Transverse colon (tissue), 3 donors: ENCODE results near the gene FAM174C.

ENCODE experiments used
- POLR2A ChIP-seq: fragments of 450-650 bp; IDR thresholded peaks from one replicate; pipeline ENCODE4 v1.6.1; 2016; ENCODE audit warnings: antibody characterized with exemption, mild to moderate bottlenecking, moderate library complexity
- TF ChIP-seq, protein P1 (sequence below), 5 experiments: fragments of 200-600 bp in 3 of 5; fragments of 450-650 bp in 2 of 5; sonication (generic) in 3 of 5; IDR thresholded peaks; 1 replicate in 2 of 5; 2 replicates in 3 of 5; pipeline ENCODE4 v1.5.1; 2016 to 2017; ENCODE audit warnings: antibody characterized with exemption in 5 of 5, inconsistent platforms in 3 of 5, mild to moderate bottlenecking in 2 of 5, moderate library complexity in 1 of 5

DNA sequence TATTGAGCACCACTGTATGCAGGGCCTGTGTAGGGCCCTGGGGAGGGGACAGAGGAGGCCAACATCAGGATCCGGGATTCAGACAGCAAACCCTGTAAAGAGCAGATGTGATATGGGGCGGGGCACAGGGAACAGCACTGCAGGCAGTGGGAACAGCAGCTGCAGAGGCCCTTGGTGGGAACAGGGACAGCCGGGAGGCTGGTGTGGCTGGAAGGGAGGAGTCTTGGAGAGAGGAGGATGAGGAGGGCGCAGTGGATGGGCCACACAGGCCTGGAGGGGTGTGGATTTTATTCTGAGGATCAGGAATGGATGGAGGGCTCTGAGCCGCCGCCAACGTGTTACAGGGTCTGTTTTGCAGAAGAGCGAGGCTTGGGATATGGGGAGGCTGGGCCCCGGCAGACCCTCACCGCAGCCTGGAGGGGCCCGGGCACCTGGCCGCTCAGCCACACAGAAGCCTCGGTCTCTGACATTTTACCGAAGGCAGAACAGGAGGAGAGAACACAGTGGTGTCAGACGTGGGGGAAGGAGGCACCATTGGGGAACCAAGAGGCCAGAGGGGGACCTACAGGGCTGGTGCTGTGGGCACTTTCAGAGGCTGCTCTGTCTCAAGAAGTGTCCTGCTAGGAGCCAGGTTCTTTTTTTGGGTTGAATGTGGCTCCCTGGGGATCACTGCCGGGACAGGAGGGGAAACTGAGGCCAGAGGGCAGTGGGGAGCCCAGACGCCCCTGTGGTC lies 17.3 kb downstream of the FAM174C start:
- TF ChIP-seq, protein P1, sequence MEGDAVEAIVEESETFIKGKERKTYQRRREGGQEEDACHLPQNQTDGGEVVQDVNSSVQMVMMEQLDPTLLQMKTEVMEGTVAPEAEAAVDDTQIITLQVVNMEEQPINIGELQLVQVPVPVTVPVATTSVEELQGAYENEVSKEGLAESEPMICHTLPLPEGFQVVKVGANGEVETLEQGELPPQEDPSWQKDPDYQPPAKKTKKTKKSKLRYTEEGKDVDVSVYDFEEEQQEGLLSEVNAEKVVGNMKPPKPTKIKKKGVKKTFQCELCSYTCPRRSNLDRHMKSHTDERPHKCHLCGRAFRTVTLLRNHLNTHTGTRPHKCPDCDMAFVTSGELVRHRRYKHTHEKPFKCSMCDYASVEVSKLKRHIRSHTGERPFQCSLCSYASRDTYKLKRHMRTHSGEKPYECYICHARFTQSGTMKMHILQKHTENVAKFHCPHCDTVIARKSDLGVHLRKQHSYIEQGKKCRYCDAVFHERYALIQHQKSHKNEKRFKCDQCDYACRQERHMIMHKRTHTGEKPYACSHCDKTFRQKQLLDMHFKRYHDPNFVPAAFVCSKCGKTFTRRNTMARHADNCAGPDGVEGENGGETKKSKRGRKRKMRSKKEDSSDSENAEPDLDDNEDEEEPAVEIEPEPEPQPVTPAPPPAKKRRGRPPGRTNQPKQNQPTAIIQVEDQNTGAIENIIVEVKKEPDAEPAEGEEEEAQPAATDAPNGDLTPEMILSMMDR (IDR thresholded peaks at IDR 0.05), result no peak
- TF ChIP-seq POLR2A, result no peak
